H9 (cell line): ENCODE data around the gene RXFP3. TPM values are rescaled to one million over a fixed set of nuclear protein-coding genes. Genes with fewer than 3 reads are reported as not detected.

Experiments
- DNase-seq: peaks from one replicate; pipeline ENCODE4 v3.0.0-alpha.2; 2017
- H2AFZ ChIP-seq: one replicate; pipeline ENCODE4 v1.6.1; 2013; ENCODE audit warnings: mild to moderate bottlenecking, low read length, control low read depth, moderate library complexity
- H2AK5ac ChIP-seq: 2 replicates; pipeline ENCODE4 v1.6.1; 2013; ENCODE audit warnings: low read length, control low read depth, mixed read lengths; ENCODE audit not compliant: insufficient read length
- H2BK120ac ChIP-seq: one replicate; pipeline ENCODE4 v1.6.1; 2013; ENCODE audit warnings: low read depth, mild to moderate bottlenecking, low read length, control low read depth, inconsistent platforms; ENCODE audit not compliant: poor library complexity, severe bottlenecking
- H2BK12ac ChIP-seq: 2 replicates; pipeline ENCODE4 v1.6.1; 2013; ENCODE audit warnings: low read length, control low read depth, mixed read lengths, low read depth; ENCODE audit not compliant: insufficient read length
- H2BK15ac ChIP-seq: 2 replicates; pipeline ENCODE4 v1.6.1; 2013; ENCODE audit warnings: low read depth, low read length, control low read depth
- H2BK20ac ChIP-seq: one replicate; pipeline ENCODE4 v1.6.1; 2013; ENCODE audit warnings: low read depth, mild to moderate bottlenecking, low read length, control low read depth, inconsistent platforms; ENCODE audit not compliant: poor library complexity, severe bottlenecking
- H2BK5ac ChIP-seq: 2 replicates; pipeline ENCODE4 v1.6.1; 2013; ENCODE audit warnings: low read length, control low read depth, mixed read lengths; ENCODE audit not compliant: insufficient read length
- H3K14ac ChIP-seq: 2 replicates; pipeline ENCODE4 v1.6.1; 2013; ENCODE audit warnings: low read length, control low read depth; ENCODE audit not compliant: insufficient read depth
- H3K18ac ChIP-seq: 2 replicates; pipeline ENCODE4 v1.6.1; 2013; ENCODE audit warnings: low read depth, mild to moderate bottlenecking, mixed read lengths, low read length, control low read depth; ENCODE audit not compliant: insufficient read length
- H3K23ac ChIP-seq: 2 replicates; pipeline ENCODE4 v1.6.1; 2013; ENCODE audit warnings: low read length, control low read depth, mixed read lengths, low read depth; ENCODE audit not compliant: insufficient read length
- H3K23me2 ChIP-seq: 2 replicates; pipeline ENCODE4 v1.6.1; 2013; ENCODE audit warnings: low read depth, mild to moderate bottlenecking, mixed read lengths, low read length, control low read depth; ENCODE audit not compliant: insufficient read length, poor library complexity, severe bottlenecking
- H3K27ac ChIP-seq: 2 replicates; pipeline ENCODE4 v1.5.1; 2013; ENCODE audit warnings: low read length, control low read depth, mixed read lengths, low read depth; ENCODE audit not compliant: insufficient read length
- H3K27me3 ChIP-seq: 2 replicates; pipeline ENCODE4 v1.6.1; 2013; ENCODE audit warnings: low read length, control low read depth, inconsistent platforms; ENCODE audit not compliant: insufficient read depth
- H3K4ac ChIP-seq: 2 replicates; pipeline ENCODE4 v1.6.1; 2013; ENCODE audit warnings: low read depth, mild to moderate bottlenecking, control low read depth, inconsistent platforms, low read length, moderate library complexity
- H3K4me1 ChIP-seq: 2 replicates; pipeline ENCODE4 v1.6.1; 2013; ENCODE audit warnings: low read length, control low read depth, inconsistent platforms; ENCODE audit not compliant: insufficient read depth
- H3K4me2 ChIP-seq: 2 replicates; pipeline ENCODE4 v1.6.1; 2013; ENCODE audit warnings: low read length, control low read depth, mixed read lengths; ENCODE audit not compliant: insufficient read length, insufficient read depth
- H3K56ac ChIP-seq: 2 replicates; pipeline ENCODE4 v1.6.1; 2013; ENCODE audit warnings: low read depth, mild to moderate bottlenecking, mixed read lengths, low read length, control low read depth; ENCODE audit not compliant: insufficient read length
- H3K79me1 ChIP-seq: 2 replicates; pipeline ENCODE4 v1.6.1; 2013; ENCODE audit warnings: low read depth, mild to moderate bottlenecking, moderate library complexity, low read length, control low read depth, inconsistent platforms; ENCODE audit not compliant: insufficient read depth, poor library complexity, severe bottlenecking
- H3K79me2 ChIP-seq: 2 replicates; pipeline ENCODE4 v1.6.1; 2013; ENCODE audit warnings: low read length, control low read depth, inconsistent platforms; ENCODE audit not compliant: insufficient read depth
- H3K9ac ChIP-seq: 2 replicates; pipeline ENCODE4 v1.6.1; 2013; ENCODE audit warnings: low read length, control low read depth, mixed read lengths; ENCODE audit not compliant: insufficient read length; ENCODE audit errors: extremely low read depth
- H3K9me3 ChIP-seq: one replicate; pipeline ENCODE4 v1.6.1; 2013; ENCODE audit warnings: low read depth, low read length, inconsistent platforms; ENCODE audit not compliant: control insufficient read depth
- H3T11ph ChIP-seq: one replicate; pipeline ENCODE4 v1.6.1; 2013; ENCODE audit warnings: mild to moderate bottlenecking, low read length, control low read depth, inconsistent platforms
- H4K20me1 ChIP-seq: one replicate; pipeline ENCODE4 v1.6.1; 2013; ENCODE audit not compliant: control insufficient read depth, insufficient read length, insufficient read depth
- H4K5ac ChIP-seq: 2 replicates; pipeline ENCODE4 v1.6.1; 2013; ENCODE audit warnings: low read depth, mild to moderate bottlenecking, mixed read lengths, low read length, control low read depth; ENCODE audit not compliant: insufficient read length
- H4K8ac ChIP-seq: replicated peaks from 2 replicates; pipeline ENCODE4 v1.6.1; 2013; ENCODE audit warnings: low read length, control low read depth, mixed read lengths, low read depth; ENCODE audit not compliant: insufficient read length
- H4K91ac ChIP-seq: 2 replicates; pipeline ENCODE4 v1.6.1; 2013; ENCODE audit warnings: low read depth, mild to moderate bottlenecking, moderate library complexity, mixed read lengths, low read length, control low read depth; ENCODE audit not compliant: insufficient read length
- H3K27ac Mint-ChIP-seq, 3 experiments: 2 replicates in 2 of 3; 3 replicates in 1 of 3; pipeline ENCODE4 v1.8.0; 2020 to 2021; ENCODE audit warnings: mixed read lengths in 3 of 3, mild to moderate bottlenecking in 1 of 3, moderate library complexity in 1 of 3
- H3K27me3 Mint-ChIP-seq: 2 replicates; pipeline ENCODE4 v1.8.0; 2021; ENCODE audit warnings: low read depth, mild to moderate bottlenecking, moderate library complexity, mixed read lengths
- H3K36me3 Mint-ChIP-seq, 3 experiments: 2 replicates in 2 of 3; 3 replicates in 1 of 3; pipeline ENCODE4 v1.8.0; 2020 to 2021; ENCODE audit warnings: low read depth in 3 of 3, mixed read lengths in 3 of 3; ENCODE audit not compliant: insufficient read depth in 1 of 3
- H3K4me1 Mint-ChIP-seq, 2 experiments: 2 replicates each; pipeline ENCODE4 v1.8.0; 2020; ENCODE audit warnings: mixed read lengths in 2 of 2
- H3K4me3 Mint-ChIP-seq, 2 experiments: 2 replicates in 1 of 2; 3 replicates in 1 of 2; pipeline ENCODE4 v1.8.0; 2020 to 2021; ENCODE audit warnings: mild to moderate bottlenecking in 2 of 2, mixed read lengths in 2 of 2, moderate library complexity in 1 of 2
- H3K9me3 Mint-ChIP-seq, 2 experiments: 2 replicates in 1 of 2; 3 replicates in 1 of 2; pipeline ENCODE4 v1.8.0; 2020; ENCODE audit warnings: mild to moderate bottlenecking in 2 of 2, mixed read lengths in 2 of 2, moderate library complexity in 1 of 2
- CTCF ChIP-seq: fragments of 200-600 bp; sonication (generic); conservative IDR thresholded peaks from 3 replicates; pipeline ENCODE4 v1.8.0; 2021; ENCODE audit warnings: antibody characterized with exemption, mild to moderate bottlenecking
- WGBS: extraction: QIAGEN DNeasy Blood & Tissue Kit; methylation state at CpG from one replicate; pipeline ENCODE4 v1.1.7; 2013; ENCODE audit warnings: missing lambda C conversion rate, low lambda C conversion rate, mixed read lengths; ENCODE audit not compliant: insufficient read length; ENCODE audit errors: extremely low coverage; 5-methylcytosine and 5-hydroxymethylcytosine counted together
- total RNA-seq: library from RNA; stranded (reverse); gene quantifications from 2 replicates; pipeline ENCODE4 v1.2.1, GENCODE V29; 2021

Gene RXFP3
- total RNA-seq, 1 experiment from 2014 or later: not detected

DNA sequence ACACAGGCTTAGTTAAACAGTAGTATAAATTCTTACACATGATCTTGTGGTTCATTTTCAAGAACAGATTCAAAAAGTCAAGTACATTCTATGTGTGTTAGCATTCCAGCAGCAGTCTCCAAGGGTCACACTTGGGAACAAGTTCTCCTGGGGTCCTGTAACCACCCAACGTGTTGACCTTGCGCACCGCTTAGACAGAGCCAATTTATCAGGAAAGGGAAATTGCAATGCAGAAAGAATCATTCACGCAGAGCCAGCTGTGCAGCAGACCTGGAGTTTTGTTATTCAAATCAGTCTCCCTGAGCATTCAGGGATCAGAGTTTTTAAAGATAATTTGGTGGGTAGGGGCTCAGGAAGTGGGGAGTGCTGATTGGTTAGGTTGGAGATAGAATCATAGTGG, 8.5 kb upstream of the RXFP3 start:
- H4K91ac ChIP-seq: no peak overlapping the region
- H3K9me3 ChIP-seq: no peaks in the 10 kb centered on the region
- no peaks in the 10 kb centered on the region for H3K23me2 ChIP-seq
- H3K4me1 ChIP-seq: peaks cover 7% of the 10 kb centered on the region; the same call in 1 of the 2 replicates
- no peak for TF ChIP-seq CTCF
- Mint-ChIP-seq H3K36me3 (no peaks in the 10 kb centered on the region; a peak in 1 of 7 replicates), H3K27ac (peak overlapping the region in 2 of 3 experiments; percentile 10 to 79; a peak in 4 of 7 replicates), H3K27me3 (peaks cover 1% of the 10 kb centered on the region; the same call in 1 of the 2 replicates), H3K4me3 (peak overlapping the region in 1 of 2 experiments; percentile 49; a peak in 2 of 5 replicates), H3K9me3 (no peaks in the 10 kb centered on the region), H3K4me1 (peaks cover 41% of the 10 kb centered on the region in 2 experiments)
- WGBS: no CpG with 5 or more reads among the region's 4 CpGs
- no peak overlapping the region for H2BK20ac ChIP-seq
- H3K27me3 ChIP-seq: no peaks in the 10 kb centered on the region
- H3K4ac ChIP-seq: no peak overlapping the region
- no peak overlapping the region for H4K8ac ChIP-seq
- H2BK120ac ChIP-seq: no peak overlapping the region
- no peak overlapping the region for H3K14ac ChIP-seq
- H2BK5ac ChIP-seq: no peak overlapping the region
- no peaks in the 10 kb centered on the region for H3K79me2 ChIP-seq
- H3K27ac ChIP-seq: no peak overlapping the region
- H3K18ac ChIP-seq: no peak overlapping the region
- no peak overlapping the region for H3K23ac ChIP-seq
- H2BK15ac ChIP-seq: no peak overlapping the region
- H3K79me1 ChIP-seq: no peaks in the 10 kb centered on the region
- H3K56ac ChIP-seq: no peak overlapping the region
- H3K9ac ChIP-seq: no peak overlapping the region
- H2AK5ac ChIP-seq: no peak overlapping the region
- DNase-seq: no peak
- no peak overlapping the region for H3K4me2 ChIP-seq
- H3T11ph ChIP-seq: no peak overlapping the region
- no peak overlapping the region for H2AFZ ChIP-seq
- H4K5ac ChIP-seq: no peak overlapping the region
- no peaks in the 10 kb centered on the region for H4K20me1 ChIP-seq
- no peak overlapping the region for H2BK12ac ChIP-seq
